Suprapubic skin (tissue), 4 donors: ENCODE data around the gene GRAP2.

Experiments used
- POLR2A ChIP-seq, 2 donors: fragments of 450-650 bp; IDR thresholded peaks; one replicate each; pipeline ENCODE4 v1.6.1; 2017; ENCODE audit warnings: antibody characterized with exemption in 2 of 2, mild to moderate bottlenecking in 2 of 2, moderate library complexity in 2 of 2
- POLR2AphosphoS5 ChIP-seq, 3 donors: sonication (generic); formaldehyde crosslinking; IDR thresholded peaks; one replicate each; pipeline ENCODE4 v1.6.1; 2017; ENCODE audit warnings: antibody characterized with exemption in 3 of 3
- TF ChIP-seq, protein P1 (sequence below), 2 donors: fragments of 200-600 bp in 1 of 2; fragments of 450-650 bp in 1 of 2; sonication (generic) in 1 of 2; IDR thresholded peaks; one replicate each; pipeline ENCODE4 v1.5.1; 2016 to 2019; ENCODE audit warnings: antibody characterized with exemption in 2 of 2, mild to moderate bottlenecking in 1 of 2, moderate library complexity in 1 of 2

DNA sequence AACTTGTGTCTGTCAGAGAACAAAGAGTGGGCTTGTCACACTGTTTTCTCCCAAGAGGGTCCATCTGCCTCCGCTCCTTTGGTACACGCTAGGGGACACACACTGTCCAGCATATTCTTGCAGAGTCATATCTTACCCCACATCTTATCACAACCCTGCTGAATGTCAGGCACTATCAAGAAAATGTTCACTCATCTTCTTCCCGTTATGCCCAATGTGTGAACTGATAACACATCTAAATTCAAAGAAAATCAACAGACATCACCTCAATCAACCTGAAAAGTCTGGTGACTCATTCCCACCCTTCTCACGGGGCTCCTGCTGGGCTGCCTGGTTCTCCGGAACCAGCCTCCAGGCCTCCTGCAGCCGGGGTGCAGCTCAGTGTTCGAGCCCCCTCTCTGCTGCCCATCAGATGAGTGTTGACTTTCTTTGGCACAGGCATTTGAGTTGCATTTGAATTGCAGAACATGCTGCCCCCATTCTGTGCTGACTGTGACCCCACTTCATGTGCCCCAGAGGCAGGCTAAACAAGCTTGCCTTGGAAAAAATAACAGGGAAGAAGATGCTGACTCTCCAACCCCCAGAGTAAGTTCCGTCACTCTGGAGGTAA is 19.4 kb downstream of the GRAP2 start:
- TF ChIP-seq POLR2A (IDR thresholded peaks at IDR 0.05) (no peak), POLR2AphosphoS5 (IDR thresholded peaks at IDR 0.05) (no peak)
- TF ChIP-seq, protein P1, sequence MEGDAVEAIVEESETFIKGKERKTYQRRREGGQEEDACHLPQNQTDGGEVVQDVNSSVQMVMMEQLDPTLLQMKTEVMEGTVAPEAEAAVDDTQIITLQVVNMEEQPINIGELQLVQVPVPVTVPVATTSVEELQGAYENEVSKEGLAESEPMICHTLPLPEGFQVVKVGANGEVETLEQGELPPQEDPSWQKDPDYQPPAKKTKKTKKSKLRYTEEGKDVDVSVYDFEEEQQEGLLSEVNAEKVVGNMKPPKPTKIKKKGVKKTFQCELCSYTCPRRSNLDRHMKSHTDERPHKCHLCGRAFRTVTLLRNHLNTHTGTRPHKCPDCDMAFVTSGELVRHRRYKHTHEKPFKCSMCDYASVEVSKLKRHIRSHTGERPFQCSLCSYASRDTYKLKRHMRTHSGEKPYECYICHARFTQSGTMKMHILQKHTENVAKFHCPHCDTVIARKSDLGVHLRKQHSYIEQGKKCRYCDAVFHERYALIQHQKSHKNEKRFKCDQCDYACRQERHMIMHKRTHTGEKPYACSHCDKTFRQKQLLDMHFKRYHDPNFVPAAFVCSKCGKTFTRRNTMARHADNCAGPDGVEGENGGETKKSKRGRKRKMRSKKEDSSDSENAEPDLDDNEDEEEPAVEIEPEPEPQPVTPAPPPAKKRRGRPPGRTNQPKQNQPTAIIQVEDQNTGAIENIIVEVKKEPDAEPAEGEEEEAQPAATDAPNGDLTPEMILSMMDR (IDR thresholded peaks at IDR 0.05), result no peak
